ENCODE measurements around the gene NHS.

GRCh38 chrX:17737710-17737985, 362.6 kb downstream of the NHS start:
- TF ChIP-seq EP300 (IDR thresholded peaks at IDR 0.05), result no peak
- TF ChIP-seq POLR2A (IDR thresholded peaks at IDR 0.05), result no peak
- TF ChIP-seq CTCF (IDR thresholded peaks at IDR 0.05), result no peak
